ENCODE data around the gene NECTIN1.
A peak's percentile ranks its signal among the peaks of the same experiment; 100 is the strongest.

NECTIN1 gene

DNA sequence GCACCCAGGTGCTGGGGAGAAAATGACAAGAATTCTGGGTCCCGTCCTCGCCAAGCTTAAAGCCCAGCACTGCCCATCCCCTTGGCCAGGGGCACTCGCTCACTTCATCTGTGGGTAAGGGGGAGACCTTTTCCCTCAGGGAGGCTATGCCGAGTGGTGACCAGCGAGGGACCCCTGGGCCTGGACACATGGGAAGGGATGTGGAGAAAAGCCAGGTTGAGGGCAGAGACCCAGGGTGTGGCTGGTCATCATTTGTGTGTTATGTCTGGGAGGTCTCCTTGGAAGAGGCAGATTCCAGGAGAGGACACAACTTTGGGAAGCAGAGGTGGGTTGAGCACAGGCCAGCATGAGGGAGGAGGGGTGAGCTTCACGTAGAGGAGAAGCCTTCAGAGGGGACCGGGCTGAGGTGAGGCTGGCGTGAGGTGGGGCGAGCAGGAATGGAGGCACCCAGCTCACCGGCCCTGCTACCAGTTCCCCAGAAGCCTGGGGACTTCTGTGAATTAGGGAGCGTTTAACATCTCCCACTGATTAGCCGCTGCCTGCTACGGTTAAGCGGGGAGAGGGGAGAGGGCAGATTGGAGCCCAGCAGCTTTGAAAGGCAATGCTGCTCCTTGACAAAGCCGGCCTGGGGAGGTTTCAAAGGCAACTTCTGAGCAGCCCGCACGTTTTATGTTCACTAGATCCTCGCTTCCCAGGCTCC is 25.8 kb upstream of the NECTIN1 start:
- no peak for DNase-seq (ENCODE audit: low spot score)

DNA sequence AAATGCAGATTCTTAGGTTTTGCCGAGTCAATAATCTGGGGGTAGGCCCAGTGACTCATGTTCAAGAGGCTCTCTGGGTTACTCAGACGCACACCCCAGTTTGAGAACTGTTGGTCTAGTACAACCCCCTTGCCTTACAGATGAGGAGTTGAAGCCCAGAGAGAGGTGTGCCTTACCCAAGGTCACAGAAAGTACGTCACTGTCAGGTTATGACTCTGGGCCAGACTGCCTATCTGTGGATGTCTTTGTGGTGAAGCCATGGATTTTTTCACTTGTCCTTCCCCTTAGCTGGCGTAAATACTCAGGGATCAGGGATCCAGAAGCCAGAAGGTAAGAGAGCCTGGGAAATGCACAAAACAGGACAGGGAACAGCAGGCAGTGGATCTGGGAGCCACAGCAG is 25.2 kb upstream of the NECTIN1 start:
- no peak for DNase-seq (ENCODE audit: low spot score)

DNA sequence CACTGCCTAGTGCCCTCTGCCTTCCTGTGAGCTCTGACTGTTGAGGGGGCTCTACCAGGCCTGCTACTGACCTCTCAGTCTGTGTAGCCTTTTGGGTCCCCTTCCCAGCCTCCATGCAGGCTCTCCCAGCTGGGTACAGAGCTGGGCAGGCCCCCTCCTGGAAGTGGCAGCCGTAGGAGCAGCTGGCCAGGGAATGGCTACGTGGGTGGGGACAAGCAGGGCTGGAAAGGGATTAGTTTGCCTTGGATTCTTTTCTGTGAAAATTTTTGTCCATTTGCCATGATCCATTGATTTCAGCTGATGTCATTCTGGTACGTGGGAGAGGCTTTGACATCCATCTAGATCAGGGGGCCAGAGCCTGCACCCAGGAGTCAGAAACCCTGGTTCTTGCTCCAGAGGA is 23.9 kb upstream of the NECTIN1 start:
- no peak for DNase-seq (ENCODE audit: low spot score)

DNA sequence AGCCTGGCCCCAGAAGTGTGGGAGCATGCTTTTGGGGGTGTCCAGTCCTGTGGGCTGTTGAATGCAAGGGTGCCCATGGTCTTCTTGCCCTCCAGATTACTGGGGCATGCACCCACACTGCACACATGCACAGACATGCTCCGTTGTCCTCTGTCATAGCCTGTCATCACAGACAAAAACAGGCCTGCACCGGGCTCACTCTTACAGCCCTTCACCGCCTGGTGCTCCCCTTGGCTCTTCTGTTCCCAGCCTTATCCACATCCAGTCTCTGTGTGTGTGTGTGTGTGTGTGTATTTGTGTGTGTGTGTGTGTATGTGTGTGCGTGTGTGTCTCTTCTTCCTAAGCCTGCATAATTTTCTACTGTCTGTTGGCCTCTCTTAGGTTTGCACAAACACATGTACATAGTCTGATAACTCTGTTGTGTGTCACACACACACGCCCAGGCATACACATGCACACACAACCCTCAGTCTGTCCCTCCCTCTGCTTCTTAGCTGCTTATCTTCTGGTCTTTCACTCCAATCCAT is 23.4 kb upstream of the NECTIN1 start:
- no peak for DNase-seq (ENCODE audit: low spot score)

DNA sequence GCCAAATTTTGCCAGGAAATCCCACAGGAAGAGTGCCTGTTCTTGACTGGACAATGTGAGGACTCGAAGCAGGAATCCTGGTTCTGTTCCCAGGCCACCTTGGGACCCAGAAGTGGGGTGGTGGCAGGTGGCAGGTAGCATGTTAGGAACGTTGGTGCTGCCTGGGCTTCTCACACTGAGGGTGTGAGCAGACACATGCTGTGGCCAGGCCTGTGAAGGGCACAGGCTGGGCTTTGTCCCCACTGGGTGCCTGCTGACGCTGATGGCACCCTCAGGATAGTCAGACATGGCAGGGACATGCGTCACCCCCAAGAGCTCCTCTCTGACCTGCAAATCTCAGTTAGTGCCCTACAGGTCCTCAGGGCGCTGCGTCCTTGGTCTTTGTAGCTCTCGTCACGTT is 21.1 kb upstream of the NECTIN1 start:
- no peak for DNase-seq (ENCODE audit: low spot score)

DNA sequence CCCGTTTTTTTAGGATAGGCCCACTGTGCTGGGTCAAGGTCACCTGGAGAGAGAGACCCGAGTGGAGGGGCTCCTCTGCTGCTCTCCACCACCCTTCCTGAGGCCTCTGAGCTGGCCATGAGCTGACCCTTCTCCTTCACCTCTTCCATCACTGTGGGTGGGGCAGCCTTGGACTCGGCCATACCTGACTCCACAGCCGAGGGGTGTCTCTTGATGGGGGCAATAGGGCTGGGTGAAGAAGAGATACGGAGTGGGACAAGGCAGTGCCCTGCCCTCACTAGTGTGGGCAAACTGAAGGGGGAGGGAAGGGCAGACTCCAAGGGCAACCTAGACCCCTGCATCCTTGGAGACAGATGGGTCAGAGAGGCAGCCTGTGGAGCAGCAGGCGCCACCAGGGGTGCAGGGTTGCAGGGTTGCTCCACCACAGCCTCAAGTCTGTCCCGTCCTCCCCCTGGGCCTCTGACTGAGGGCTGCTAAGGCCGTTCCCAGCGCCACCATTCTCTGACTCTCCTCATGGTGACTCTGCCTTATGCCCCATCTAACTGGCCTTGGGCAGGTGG is 20.1 kb upstream of the NECTIN1 start:
- no peak for DNase-seq (ENCODE audit: low spot score)

DNA sequence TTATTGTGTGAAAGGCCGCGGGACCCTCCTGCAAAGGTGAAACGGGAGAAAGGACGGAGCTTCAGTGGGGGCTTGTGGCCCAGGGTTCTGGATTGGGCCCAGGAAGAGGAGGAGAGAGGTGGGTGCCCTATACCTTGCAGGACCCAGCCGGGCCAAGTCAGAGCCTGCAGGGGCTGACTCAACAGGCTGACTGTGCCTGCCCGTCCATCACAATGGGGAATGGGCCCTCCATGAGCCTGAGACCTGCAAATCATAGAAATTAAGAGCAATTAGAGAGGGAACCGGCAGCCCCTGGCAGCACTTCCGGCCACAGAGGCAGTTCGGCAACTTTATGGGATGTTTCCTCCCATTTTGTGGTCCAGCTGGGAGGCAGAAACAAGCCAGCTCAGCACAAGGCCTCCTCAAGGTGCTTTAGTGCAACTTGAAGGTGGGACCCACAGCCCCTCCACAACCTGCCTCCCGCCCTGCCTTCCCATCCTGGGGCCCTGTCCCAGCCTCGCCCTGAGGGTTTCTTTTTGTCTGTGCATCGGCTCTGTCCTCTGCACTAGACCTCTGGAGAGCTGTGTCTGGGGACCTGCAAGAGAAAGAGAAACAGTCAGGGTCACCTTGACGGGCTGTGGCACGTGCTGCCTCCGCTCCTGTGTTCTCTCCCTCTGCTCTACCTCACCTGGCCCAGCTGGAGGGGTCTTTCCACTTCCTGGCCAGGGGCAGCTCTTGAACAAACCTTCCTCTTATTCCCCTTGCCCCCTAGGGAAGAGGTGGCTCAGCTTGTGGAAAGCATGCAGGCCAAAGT is 19.1 kb upstream of the NECTIN1 start:
- no peak for DNase-seq (ENCODE audit: low spot score)

DNA sequence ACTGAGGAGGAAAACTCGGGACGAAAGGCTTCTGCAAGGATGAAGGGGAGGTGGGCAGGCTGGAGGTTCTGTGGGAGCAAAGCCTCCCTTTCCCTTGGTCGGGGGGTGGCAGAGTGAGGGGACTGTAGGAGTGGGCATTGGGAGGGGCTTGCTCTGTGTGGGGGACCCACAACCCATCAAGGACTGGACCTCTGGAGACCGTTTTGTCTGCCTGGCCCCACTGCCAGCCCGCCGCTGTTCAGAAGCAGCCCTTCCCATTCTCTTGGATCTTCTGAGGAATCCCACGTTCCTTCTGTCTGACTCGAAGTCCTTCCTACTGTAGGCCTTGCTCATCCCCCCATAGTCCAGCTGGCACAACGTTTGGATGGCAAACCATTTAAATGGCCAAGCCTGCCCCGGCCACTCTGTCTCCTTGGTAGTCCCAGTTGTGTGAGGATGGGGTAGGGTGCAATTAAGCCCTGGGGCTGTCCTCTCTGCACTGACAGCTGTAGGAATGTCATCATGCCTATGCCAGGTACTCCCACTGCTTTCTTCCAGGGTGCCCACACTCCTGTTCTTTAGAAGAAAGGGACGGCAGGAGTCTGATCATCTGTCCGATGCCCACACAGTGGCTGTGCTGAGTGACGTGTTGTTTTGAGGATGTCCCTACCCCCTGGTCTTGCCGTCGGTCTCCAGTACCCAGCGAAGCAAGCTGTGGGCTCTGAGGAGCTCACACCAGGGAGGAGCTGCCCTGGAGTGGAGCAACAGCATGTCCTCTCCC is 17.0 kb upstream of the NECTIN1 start:
- no peak for DNase-seq (ENCODE audit: low spot score)

DNA sequence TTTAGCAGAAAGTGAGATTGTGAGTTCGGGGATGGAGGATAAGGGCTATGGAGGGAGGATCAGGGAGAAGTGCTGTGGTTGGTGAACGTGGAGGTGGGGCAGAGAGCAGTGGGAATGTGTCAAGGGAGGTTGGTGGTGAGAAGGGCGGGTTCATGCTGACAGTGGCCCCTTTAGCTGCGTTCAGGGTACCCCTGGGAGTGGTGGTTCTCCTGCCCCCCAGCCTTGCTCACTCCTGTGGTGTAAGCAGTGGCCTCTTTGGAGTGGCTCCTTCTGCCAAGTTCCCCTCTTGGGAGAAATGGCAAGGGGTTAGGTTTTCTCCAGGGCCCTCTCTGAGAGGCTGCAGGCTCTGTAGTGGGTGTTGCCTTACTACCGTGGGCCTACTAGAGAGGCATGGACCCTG is 16.1 kb upstream of the NECTIN1 start:
- no peak for DNase-seq (ENCODE audit: low spot score)

DNA sequence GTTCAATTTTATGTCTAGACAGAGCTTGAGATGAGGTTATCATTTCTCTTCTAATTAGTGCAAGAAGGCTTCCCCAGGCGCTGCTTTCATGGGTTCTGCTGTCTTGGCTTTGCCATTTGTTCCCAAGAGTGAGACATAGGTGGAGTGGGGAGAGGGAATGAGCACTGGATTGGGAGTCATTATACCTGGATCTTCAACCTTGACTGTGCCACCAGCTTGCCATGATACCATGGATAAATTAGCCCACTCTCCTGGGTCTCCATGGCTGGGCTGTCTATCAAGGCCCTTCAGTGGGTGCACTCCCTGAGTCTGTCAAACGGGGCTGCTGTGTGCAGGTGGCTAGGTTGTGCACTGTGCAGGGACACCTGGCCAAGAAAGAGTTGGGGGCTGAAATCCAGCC is 15.6 kb upstream of the NECTIN1 start:
- no peak for DNase-seq (ENCODE audit: low spot score)

DNA sequence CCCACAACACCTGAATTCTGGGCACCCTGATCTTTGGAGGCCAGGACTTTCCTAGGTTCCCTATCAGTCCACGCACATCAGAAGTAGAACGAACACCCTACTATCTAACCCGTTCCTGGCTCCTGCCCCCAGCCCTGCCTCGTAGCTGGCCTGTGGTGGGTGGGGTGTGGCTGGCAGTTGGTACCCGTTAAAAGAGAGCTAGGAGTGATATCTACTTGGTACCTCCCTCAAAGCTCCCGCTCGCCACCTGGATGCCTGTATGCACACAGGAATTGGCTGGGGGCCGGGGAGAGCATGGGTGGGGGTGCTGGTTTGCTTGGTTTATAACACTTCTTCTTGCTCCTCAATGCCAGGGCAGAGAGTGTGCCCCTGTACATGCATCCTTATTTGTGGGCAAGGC is 14.0 kb upstream of the NECTIN1 start:
- no peak for DNase-seq (ENCODE audit: low spot score)

DNA sequence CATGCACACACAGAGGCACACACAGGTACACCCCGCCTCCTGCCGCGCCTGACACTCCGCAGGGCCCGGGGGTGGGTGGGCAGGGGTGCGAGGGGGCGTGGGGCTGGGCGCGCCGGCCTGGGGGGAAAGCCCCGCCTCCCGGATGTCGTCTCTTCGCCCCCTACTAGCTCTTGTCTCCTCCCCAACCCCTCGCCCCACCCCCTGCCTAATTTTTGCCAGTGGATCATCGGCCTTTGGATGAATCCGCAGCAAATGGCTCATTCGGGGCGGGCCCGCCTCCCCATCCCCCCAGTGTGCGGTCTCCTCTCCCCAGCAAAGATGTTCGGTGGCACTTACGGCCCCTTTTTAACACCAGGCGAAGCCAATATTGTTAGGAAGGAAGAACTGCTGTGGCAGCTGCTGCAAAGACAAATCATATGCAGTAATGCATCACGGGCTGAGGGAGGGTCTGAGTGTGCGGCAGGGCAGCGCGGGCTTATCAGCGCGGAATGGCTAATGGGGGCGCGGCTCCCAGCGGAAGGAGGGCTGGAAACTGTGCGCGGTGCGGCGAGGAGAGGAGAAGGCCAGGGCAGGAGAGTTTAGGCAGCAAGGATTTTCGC is 13.4 kb upstream of the NECTIN1 start:
- no peak for DNase-seq (ENCODE audit: low spot score)

DNA sequence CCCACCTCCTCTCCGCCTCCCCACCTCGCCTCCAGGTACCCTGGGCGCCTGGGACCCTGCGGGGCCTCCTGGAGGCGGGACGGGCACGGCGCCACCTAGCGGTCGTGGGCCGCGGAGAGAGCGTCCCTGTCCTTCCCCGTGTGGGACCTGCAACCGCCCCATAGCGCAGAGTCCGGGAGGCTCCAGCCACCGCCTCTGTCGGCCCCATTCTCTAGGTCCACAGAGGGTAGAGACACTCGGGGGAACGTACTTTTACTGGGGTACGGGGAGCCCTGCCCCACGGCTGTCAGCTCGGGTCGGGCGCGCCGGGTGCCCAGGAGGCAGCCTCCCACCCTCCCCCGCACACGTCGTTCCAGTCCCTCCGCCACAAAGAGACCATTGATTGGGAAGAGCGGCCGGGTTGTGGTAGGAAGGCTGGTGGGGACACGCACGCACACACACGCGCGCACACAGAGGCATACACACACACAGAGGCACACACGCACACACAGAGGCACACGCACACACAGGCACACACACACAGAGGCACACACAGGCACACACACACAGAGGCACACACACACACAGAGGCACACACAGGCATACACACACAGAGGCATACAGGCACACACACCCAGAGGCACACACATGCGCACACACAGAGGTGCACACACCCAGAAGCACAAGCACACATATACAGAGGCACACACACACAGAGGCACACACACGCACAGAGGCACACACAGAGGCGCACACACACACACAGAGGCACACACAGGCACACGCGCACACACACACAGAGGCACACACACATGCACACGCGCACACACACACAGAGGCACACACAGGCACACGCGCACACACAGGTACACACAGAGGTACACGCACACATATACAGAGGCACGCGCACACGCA is 12.6 kb upstream of the NECTIN1 start:
- peak; percentile 83 for DNase-seq (ENCODE audit: low spot score)

DNA sequence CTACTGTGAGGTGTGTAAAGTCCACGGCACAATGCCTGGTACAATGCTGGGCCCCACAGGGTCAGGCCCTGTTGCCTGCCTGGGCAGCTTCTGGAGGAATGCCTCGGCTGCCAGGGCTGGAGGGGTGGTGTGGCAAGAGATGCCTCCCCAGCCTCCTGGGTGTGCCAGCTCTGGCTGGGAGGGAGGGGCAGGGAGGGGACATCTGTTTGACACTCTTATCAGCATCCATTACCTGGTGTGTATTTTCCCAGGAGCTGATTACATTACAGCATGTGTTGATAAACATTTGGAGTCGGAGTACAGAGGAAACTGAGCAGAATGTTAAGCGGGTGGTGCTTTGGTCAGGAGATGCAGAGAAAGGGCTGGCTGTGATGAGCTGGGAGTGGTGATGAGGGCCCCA is 11.0 kb upstream of the NECTIN1 start:
- DNase-seq (ENCODE audit: low spot score): no peak

DNA sequence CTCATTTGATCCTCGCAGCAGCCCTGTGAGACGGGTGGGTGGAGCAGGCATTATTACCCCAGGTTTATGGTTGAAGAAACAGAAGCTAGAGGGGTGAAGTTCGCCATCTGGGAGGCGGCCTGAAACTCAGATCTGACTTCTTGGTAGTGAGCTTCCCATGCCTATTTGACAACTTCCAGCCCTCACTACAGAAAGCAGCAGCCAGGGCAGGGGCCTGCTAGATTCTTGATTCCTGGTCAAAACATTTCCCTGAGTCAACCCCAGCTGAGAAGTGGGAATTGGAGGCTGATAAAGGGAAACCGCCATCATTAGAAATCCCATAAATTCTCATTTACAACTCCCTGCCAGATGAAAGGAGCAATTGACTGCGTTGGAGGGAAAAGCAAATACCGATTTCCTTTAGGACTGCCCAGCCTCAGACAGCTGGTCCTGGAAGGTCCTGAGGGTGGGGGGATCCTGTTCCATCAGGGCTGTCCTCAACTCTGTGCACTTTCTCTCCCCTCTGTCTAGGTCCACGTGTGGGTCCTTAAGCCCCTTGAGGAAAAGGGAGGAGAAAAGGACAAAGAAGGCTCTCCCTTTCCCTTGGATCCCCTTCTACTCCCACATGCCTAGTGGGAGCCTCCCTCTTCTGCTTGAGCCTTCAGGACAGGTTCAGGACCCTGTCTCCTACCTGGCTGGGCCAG is 10.2 kb upstream of the NECTIN1 start:
- DNase-seq (ENCODE audit: low spot score): no peak

DNA sequence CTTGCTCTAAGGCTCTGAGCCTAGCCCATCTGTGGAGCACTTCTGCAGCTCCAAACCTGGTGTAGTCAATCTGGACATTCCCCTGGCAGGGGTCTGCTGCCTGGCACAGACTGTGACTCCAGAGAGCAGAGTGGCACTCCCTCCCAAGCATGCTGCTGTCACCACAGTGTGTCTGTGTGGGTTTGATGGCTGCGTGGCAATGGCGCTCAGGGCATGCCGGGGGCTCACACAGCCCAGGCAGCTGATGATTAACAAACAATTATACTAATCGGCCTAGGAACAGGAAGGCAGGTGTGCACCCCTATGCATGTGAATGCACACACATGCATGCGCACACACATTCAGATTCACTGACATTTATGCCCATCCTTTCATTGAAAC is 9.0 kb upstream of the NECTIN1 start:
- DNase-seq (ENCODE audit: low spot score): no peak

DNA sequence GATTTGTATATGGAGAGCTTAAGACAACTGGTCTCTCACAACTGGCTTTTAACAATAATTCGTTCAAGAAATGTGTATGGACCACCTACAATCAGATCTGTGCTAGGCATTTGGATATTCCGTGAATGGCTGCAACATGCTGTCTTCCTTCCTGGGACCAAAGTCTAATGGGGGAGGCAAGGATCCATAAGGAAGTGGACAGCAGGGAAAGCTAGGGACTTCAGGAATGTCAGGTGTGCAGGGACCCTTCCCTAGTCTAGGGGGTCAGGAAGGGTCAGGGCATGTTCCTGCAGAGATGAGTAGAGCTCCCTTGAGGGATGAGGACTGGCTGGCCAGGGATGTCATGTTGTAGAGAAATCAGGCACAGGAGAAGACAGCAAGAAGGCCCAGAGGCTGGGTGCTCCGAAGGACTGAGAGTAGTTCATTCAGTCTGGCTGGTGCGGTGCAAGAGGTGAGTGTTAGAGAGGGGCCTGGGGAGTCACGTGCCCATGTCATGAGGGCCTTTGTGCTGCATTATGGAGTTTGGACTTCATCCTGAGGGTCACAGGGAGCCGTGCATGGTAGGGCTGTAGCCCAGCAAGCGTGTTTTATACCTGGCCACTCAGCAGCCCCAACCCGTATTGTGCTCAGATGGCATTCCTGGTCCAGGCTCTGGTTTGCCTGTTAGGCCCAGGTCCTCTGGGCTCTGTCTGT is 8.5 kb upstream of the NECTIN1 start:
- DNase-seq (ENCODE audit: low spot score): no peak

DNA sequence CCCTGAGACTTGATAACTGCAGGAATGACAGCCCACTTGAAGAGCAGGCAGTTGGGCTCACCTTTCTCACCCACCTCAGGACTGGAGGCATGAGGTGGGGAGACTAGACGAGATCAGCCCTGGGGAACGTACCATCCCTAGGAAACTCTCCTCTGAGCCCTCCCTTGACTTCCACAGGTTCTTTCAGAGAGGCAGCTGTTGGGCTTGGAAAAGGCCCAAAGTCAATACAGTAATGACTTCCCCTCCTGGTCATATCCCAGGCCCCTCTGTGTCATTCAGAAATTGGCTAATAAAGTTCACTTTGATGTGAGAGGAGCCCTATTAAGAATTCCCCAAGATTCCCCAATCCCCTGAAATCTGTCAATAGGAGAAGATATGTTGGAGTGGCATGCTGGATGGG is 5.8 kb upstream of the NECTIN1 start:
- no peak for DNase-seq (ENCODE audit: low spot score)

DNA sequence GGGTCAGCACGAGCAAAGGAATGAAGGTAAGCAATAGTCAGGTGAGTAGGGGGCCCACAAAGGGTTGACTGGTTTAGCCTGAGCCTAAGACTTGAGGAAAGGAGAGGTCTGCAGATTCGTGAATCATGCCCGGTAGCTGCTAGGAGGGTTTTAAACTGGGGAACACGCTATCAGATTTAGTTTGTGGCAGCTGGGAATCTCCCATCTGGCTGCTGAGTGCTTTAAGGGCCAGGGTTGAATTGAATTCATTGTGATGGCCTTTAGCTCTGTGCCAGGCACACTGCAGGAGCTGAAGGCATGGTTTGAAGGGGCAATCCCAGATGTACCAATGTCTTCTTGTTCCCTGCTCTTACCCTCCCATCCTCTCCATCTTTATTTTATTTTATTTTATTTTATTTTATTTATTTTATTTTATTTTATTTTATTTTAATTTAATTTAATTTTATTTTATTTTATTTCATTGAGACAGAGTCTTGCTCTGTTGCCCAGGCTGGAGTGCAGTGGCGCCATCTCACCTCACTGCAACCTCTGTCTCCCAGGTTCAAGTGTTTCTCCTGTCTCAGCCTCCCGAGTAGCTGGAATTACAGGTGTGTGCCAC is 1.9 kb upstream of the NECTIN1 start:
- DNase-seq (ENCODE audit: low spot score): no peak

Measured in HuH-7 (cell line).